ENCODE measurements around the gene SEMA3B.
"Not testable (repeated sequence)": the region's sequence is repeated elsewhere in the genome, so short reads cannot be mapped to it uniquely, and the experiment has no call there.

Gene SEMA3B

DNA sequence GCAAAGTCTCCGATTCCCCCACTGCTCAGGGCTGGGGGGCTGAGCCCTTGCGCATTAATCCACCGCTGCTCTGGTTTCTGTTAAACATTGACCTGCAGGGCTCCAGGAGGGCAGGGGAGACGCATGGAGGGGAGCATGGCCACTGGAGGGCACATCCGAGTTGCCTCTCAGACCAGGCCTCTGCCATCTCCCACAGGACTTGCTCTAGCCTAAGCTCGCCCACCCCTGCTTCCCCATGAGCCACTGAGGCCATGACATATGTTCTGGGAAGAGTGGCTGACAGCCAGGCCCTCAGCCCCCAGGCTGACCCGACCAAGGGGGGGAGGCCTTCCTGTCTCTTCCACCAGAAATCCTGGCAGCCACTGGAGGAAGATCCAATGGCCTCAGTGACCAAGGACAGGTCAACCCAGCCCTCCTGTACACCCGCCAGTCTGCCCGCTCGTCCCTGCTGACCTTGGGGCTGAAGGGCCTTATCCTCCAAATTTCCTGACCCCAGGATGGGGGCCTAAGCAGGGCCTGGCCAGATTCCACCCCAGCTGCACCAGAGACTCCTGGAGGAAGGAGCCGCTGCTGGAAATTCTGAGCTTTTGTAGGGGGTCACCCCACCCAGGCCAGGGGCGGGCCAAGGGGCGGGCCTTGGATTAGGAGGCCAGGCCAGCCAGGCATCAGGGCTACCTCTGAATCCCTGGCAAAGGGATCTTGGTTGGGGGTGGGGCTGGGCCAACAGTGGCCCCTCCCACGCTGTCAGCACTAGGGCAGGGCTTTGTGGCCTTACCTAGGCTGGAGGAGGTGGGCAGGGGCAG lies 34.3 kb downstream of the SEMA3B start, which contains the start of gene HYAL1:
Gene HYAL1, minus strand, starts transcription at position 562 of the 803 bp plus-strand sequence. CDS start 618 bp downstream, outside the sequence.
- peak within 1 kb of the TSS; percentile 38; the same call in 1 of the 2 replicates for H3K27ac ChIP-seq
- no peak for TF ChIP-seq ZFX (IDR thresholded peaks at IDR 0.05; ENCODE audit: borderline replicate concordance)
- TF ChIP-seq, protein P1, sequence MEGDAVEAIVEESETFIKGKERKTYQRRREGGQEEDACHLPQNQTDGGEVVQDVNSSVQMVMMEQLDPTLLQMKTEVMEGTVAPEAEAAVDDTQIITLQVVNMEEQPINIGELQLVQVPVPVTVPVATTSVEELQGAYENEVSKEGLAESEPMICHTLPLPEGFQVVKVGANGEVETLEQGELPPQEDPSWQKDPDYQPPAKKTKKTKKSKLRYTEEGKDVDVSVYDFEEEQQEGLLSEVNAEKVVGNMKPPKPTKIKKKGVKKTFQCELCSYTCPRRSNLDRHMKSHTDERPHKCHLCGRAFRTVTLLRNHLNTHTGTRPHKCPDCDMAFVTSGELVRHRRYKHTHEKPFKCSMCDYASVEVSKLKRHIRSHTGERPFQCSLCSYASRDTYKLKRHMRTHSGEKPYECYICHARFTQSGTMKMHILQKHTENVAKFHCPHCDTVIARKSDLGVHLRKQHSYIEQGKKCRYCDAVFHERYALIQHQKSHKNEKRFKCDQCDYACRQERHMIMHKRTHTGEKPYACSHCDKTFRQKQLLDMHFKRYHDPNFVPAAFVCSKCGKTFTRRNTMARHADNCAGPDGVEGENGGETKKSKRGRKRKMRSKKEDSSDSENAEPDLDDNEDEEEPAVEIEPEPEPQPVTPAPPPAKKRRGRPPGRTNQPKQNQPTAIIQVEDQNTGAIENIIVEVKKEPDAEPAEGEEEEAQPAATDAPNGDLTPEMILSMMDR (IDR thresholded peaks at IDR 0.05): no peak

DNA sequence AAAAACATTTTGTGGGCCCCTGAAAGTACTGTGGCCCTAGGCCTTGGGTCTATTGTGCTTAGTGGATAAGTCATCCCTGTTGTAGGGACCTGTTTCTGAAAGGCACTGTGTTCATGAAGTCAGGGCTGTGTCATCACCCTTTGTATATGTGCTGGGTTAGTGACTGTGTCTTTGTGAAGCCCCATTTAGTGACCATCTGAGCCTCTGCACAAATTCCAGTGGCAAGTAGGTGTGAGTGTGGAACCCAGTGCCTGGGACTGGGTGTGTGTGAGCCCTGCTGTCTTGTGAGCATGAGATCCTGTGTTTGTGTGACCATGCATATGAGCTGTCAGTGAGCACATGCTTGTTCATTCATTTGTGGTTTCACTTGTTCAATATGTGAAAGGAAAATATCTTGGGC lies 35.7 kb downstream of the SEMA3B start:
- H3K27ac ChIP-seq: no peak overlapping the region
- TF ChIP-seq, protein P1 (IDR thresholded peaks at IDR 0.05): no peak
- no peak for TF ChIP-seq ZFX (IDR thresholded peaks at IDR 0.05; ENCODE audit: borderline replicate concordance)

DNA sequence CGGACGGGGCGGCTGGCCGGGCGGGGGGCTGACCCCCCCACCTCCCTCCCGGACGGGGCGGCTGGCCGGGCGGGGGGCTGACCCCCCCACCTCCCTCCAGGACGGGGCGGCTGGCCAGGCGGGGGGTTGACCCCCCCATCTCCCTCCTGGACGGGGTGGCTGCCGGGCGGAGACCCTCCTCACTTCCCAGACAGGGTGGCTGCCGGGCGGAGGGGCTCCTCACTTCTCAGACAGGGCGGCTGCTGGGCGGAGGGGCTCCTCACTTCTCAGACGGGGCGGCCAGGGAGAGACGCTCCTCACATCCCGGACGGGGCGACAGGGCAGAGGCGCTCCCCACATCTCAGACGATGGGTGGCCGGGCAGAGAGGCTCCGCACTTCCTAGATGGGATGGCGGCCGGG lies 43.1 kb downstream of the SEMA3B start:
- not testable (repeated sequence) for H3K27ac ChIP-seq

DNA sequence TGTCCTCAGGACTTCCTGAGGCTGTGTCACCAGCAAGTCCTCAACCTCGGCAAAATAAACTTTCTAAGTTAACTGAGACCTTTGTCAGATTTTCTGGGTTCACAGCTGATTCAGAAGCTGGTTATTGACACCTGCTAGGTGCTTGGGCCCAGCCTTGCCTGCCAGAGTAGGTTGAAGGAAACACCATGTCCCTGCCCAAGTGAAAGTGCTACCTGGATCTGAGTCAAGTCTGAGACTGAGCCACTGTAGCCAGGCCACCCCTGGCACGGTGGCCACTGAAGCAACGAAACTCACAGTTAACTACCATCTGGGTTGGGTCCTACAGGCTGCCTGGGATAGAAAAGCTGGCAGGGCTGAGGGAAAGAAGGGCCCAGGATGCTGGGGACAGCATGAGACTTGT lies 45.4 kb downstream of the SEMA3B start:
- TF ChIP-seq, protein P1 (IDR thresholded peaks at IDR 0.05): no peak
- TF ChIP-seq ZFX (IDR thresholded peaks at IDR 0.05; ENCODE audit: borderline replicate concordance): no peak
- 0 out of 2 replicates have a peak overlapping the region, but pooled peaks have one; percentile 13 for H3K27ac ChIP-seq

DNA sequence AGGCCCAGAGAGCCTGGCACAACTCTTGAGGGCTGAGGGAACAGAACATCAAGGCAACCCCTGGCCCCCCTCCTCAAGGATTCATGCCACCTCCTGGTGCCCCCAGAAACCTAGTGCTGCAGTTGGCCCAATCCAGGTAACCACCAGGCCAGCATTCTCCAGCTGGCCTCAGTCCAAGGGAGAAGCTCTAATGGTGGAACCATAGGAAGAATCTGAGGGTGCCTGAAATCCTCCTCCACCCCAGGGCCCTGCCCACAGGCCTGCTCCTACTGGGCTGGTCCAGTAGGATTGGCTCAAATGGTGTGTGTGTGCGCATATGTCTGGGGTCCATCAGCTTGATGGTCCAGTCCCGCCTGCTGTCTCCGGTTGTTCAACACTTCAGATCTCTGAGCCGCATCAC lies 45.9 kb downstream of the SEMA3B start:
- TF ChIP-seq, protein P1 (IDR thresholded peaks at IDR 0.05): no peak
- TF ChIP-seq ZFX (IDR thresholded peaks at IDR 0.05; ENCODE audit: borderline replicate concordance): no peak
- 0 out of 2 replicates have a peak overlapping the region, but pooled peaks have one; percentile 13 for H3K27ac ChIP-seq

DNA sequence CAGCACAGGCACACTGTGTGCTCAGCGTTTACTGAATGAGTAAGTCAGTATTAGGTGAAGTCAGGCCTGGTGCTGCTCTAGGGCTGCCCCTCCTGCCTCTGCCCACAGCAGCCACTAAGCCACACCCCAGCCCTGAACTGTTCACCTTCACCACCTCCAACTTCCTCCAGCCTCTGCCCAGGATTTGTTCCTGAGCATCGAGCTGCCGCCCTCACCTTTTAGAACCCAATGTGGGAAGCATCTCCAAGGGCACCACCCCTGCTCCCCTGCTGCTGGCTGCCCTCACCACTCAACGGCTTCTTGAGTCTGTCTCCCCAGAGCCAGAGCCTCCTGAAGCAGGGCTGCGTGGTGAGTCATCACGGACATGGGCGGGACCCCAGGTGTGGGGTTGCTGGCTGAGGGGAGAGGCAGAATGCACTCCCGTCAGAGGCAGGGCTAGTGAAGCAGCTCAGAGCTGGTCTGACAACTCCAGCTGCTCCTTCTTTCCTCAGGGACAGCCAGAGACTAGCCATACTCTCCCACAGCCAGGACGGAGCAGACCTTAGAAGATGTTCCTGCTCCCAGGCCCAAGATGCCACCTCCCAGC lies 47.8 kb downstream of the SEMA3B start:
- no peak overlapping the region for H3K27ac ChIP-seq
- TF ChIP-seq, protein P1 (IDR thresholded peaks at IDR 0.05): no peak
- TF ChIP-seq ZFX (IDR thresholded peaks at IDR 0.05; ENCODE audit: borderline replicate concordance): no peak

DNA sequence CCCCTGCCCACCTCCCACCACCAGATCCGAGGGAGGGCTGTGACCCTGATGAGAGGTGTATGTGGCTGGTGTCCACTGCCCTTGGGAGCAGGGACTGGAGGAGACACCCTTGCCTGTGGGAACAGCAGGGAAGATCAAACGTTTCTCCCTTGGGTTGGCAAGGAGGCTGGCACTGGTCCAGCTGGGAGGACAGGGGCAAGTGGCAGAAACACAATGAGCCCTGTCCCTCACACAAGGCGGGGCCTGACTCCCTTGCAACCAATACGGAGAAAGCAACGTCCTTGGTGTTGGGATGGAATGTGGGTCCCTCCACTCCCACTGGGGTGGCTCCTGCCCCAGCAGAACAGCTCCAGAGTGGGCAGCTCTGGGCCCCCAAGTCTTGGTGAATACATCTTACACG lies 48.4 kb downstream of the SEMA3B start:
- TF ChIP-seq ZFX (IDR thresholded peaks at IDR 0.05; ENCODE audit: borderline replicate concordance): no peak
- TF ChIP-seq, protein P1 (IDR thresholded peaks at IDR 0.05): no peak
- H3K27ac ChIP-seq: no peak overlapping the region
